HG03064 (cell line): ENCODE results near the gene TRIM26.
"Not testable (repeated sequence)": the region's sequence is repeated elsewhere in the genome, so short reads cannot be mapped to it uniquely, and the experiment has no call there.

Source experiments
- ATAC-seq: cut with Tn5 transposase; IDR thresholded peaks from one replicate; pipeline ENCODE4 v1.9.1; 2021; ENCODE audit warnings: low read depth; ENCODE audit not compliant: unreplicated experiment

TRIM26 gene

DNA sequence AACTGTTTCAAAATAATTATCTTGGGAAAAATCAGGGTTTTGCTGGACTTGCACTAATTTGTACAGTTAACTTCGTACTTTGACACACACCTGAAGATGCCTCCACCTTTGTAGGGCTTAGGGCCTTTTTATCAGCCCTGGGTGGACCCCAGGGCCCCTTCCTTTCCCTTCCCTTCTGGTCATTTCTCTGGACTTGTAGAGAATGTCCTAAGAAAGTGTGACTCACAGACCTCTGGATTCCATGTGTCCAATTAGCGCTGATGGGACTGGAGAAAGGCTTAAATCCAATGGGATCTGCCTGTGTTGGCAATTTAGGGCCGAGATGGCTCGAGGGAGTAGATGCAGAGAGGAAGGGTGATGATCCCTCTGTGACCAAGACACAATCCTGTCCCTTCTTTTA is 40.5 kb downstream of the TRIM26 start:
- no peak for ATAC-seq

GRCh38 chr6:30171677-30172471 is 41.3 kb downstream of the TRIM26 start:
- no peak for ATAC-seq

DNA sequence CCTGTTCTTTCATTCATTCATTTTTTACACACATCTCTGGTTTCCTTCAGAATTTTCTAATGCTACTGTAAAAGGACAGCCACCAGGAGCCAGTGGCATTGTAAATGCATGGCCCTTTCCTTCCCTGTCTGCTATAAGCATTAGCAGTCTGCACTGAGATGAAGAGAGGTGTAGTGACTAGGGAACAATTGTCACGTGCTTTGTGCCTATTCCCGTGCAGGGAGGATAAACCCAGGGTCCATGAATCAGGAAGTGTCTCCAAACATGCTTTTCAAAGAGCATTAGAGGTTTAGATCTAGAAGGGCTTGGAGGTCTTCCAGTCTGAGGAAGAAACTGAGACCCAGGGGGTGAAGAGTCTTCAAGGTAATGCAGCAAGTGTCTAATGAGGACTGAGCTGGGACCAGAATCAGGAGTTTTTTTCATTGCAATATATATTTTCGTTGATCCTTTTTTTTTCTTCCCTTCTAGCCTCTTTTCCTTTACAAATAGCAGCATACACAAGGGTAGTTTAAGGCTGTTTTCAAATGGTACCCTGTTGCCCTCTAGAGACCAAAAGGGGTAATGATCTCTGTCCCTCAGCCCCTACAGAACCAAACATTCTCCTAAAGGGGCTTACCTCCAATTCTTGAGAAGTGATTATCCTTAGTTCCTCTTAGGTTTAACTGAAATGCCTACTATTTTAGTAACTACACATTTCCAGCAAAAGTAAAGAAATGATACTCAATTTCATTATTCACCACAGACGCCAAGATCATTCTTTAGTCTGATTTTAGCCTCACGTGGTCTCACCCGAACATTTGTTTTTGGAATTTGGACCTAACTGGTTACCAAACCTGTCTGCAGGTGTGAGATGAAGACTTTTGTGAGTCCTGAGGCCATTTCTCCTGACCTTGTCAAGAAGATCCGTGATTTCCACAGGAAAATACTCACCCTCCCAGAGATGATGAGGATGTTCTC is 43.3 kb downstream of the TRIM26 start:
- ATAC-seq: no peak

- no peak for ATAC-seq
Observed at GRCh38 chr6:30168741-30169140, 44.5 kb downstream of the TRIM26 start.

DNA sequence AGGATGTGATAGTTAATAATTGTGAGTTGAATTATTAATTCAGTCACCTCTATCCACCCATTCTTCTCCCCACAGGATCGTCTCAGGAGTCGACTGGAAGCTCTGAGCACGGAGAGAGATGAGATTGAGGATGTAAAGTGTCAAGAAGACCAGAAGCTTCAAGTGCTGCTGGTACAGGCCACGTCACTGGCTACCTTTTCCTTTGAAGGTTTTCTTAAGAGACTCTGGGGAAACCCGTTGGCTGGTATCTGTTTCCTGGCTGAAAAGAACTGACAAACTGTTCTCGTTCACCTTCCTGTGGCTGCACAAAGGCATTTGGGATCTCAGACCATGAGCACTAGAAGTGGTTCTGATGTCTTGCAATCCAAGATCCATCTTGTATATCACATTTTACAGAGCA is 46.1 kb downstream of the TRIM26 start:
- ATAC-seq: no peak

DNA sequence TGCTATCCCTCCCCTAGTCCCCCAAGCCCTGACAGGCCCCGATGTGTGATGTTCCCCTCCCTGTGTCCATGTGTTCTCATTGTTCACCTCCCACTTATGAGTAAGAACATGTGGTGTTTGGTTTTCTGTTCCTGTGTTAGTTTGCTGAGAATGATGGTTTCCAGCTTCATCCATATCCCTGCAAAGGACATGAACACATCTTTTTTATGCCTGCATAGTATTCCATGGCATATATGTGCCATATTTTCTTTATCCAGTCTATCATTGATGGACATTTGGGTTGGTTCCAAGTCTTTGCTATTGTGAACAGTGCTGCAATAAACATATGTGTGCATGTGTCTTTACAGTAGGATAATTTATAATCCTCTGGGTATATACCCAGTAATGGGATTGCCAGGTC is 48.0 kb downstream of the TRIM26 start:
- ATAC-seq: not testable (repeated sequence)

- no peak for ATAC-seq
Observed at GRCh38 chr6:30164714-30165113, 48.5 kb downstream of the TRIM26 start.

DNA sequence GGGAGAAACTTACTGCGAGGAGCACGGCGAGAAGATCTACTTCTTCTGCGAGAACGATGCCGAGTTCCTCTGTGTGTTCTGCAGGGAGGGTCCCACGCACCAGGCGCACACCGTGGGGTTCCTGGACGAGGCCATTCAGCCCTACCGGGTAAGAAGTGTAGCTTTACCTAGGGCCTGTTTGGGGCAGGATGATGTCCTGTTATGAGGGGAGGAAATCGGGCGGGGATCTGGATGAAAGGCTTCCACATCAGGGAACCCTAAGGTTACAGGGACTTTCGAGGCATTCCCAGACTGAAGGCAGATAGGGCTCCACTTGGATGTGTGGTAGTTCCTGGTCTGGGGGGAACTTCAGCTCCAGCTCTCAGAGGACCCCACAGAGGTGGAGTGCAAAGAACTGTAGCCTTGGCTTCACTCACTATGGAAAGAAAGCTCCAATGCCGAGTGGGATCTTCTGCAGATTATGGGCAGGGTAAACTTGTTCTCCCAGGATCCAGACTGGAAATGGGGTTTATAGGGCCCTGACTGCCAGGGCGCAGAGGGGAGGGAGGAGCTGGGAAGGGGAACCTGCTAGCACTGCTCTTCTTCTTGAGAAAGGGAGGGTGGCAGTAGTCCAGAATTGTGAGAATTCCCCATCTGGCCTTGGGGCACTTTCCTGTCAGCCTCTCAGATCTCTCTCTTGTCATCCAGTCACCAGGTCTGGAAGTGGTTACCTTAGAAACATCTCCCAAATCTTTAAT is 49.1 kb downstream of the TRIM26 start:
- no peak for ATAC-seq

DNA sequence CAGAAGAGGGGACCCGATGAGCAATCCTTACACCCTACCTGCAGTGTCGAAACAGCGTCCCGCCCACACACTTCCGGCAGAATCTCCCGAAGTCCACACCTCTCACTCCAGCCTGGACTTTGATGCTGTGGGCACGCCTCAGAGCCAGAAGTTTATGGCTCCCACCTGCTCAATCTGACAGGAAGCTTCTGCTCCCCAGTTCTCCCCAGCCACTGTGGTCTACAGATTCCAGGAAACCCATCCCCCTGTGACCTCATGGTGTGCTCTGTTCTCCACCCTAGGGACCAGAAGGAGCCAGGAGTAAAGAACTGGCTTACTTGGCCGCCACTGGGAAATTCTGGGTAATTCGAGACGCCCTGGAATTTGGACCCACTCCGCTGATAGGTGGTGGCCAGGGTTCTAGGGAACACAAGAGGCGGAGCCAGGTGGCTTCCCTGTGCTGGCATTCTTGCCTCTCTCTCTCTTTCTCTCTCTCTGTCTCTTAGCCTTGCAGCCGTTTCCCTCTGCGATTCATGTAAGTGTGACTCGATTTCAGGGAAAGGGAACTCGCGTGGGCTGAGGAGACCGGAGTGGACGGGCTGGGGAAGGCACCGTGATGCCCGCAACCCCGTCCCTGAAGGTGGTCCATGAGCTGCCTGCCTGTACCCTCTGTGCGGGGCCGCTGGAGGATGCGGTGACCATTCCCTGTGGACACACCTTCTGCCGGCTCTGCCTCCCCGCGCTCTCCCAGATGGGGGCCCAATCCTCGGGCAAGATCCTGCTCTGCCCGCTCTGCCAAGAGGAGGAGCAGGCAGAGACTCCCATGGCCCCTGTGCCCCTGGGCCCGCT is 49.9 kb downstream of the TRIM26 start, which contains the start of gene TRIM15:
TSS of gene TRIM15 (plus strand) at position 457 of the 828 bp plus-strand sequence. CDS start at position 596, 139 bp downstream.
- ATAC-seq: no peak

GRCh38 chr6:30162265-30163089 is 50.7 kb downstream of the TRIM26 start:
- no peak for ATAC-seq

GRCh38 chr6:30160785-30161531 is 52.2 kb downstream of the TRIM26 start, which contains the start of gene TRIM10:
TSS of gene TRIM10 (minus strand) at chr6:30161211. CDS start at chr6:30160858, 353 bp downstream.
- no peak for ATAC-seq

DNA sequence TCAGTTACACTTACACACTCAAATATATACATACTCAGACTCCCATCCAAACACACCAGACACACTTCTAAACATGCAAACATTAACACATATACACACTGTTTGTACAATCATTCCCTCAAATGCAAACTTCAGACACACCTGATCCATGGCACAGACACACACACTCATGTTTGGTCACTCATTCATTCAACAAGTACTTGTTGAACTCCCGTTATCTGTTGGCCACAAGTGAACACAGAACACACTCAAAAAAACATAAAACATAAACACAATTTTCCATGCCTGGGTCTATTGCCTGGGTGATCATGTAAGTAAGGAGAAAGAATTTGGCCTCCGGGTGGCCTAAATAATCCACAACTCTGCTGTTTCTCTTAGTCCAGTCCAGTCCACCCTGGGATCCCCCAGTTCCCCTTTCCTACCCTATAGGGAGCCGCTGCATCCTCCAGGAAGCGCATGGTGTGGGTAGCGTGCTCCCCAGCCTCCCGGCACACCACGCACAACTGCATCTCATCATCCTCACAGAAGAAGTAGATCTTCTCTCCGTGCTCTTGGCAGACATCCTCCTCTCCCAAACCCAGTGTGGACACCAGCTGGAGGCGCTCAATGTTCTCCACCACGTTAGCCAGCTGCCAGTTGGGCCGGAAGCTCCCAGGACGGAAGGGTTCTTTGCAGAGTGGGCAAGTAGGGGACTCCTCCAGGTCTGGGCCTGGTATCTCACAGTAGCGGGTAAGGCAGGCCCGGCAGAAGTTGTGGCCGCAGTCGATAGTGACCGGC is 53.0 kb downstream of the TRIM26 start:
- ATAC-seq: no peak

- ATAC-seq: no peak
Observed at GRCh38 chr6:30158475-30159040, 54.6 kb downstream of the TRIM26 start.

GRCh38 chr6:30157999-30158398 is 55.2 kb downstream of the TRIM26 start:
- no peak for ATAC-seq

DNA sequence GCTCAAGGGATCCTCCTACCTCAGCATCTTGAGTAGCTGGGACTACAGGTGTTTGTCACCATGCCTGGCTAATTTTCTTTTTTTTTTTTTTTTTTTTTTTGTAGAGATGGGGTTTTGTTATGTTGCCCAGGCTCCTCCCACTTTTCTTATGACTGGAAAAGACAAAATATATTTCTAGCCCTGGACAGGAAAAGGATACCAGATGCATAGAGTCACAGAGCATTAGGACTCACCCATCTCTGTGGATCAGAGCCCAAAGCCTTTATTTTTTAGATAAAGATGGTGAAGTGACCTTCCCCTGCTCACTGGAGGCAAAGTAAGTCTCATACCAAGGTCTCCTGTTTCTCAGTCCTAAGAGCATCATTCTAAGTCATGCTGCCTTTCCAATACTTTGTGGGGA is 55.6 kb downstream of the TRIM26 start:
- ATAC-seq: no peak

- no peak for ATAC-seq
Observed at GRCh38 chr6:30156774-30157173, 56.4 kb downstream of the TRIM26 start.

- no peak for ATAC-seq
Observed at GRCh38 chr6:30156262-30156599, 57.0 kb downstream of the TRIM26 start.
